ENCODE data around the gene SIL1. TPM values are rescaled to one million over a fixed set of nuclear protein-coding genes. Genes with fewer than 3 reads are reported as not detected.
"Not testable (repeated sequence)": the region's sequence is repeated elsewhere in the genome, so short reads cannot be mapped to it uniquely, and the experiment has no call there.

The SIL1 gene
- total and polyA plus RNA-seq, 2 of the 8 experiments (the other 6 are each of a cell fraction or from before 2014, with no cell fraction given): 8.3 to 12.8 TPM

- H3K27ac ChIP-seq (ENCODE audit: low read depth, low read length); H2BK5ac ChIP-seq (ENCODE audit: low read depth, low read length); H3K9me3 ChIP-seq (ENCODE audit: insufficient read depth in 2 of 2, low read depth in 1 of 2, low read length in 1 of 2); DNase-seq (ENCODE audit: low read depth in 1 of 2, low spot score in 2 of 2); H3K4me2 ChIP-seq (ENCODE audit: insufficient read depth in 1 of 2, low read depth in 2 of 2, low read length in 2 of 2); H2BK12ac ChIP-seq (ENCODE audit: low read depth, low read length); H3K79me1 ChIP-seq (ENCODE audit: low read depth, low read length); FAIRE-seq; H4K91ac ChIP-seq (replicated peaks; ENCODE audit: insufficient read length, low read length); H3K4me1 ChIP-seq (replicated peaks in 1 of 4; ENCODE audit: control insufficient read depth in 3 of 4, insufficient read depth in 4 of 4, low read length in 3 of 4); H2BK20ac ChIP-seq (ENCODE audit: low read length); H3K4me3 ChIP-seq (ENCODE audit: extremely low read depth in 1 of 4, insufficient read depth in 2 of 4, low read depth in 3 of 4, low read length in 4 of 4); H2AK5ac ChIP-seq (ENCODE audit: low read depth, low read length); H3K56ac ChIP-seq (replicated peaks; ENCODE audit: insufficient read length, low read depth, low read length); H3K27me3 ChIP-seq (replicated peaks in 1 of 4; ENCODE audit: control insufficient read depth in 3 of 4, extremely low read depth in 1 of 4, insufficient read depth in 3 of 4, low read length in 3 of 4); H3K14ac ChIP-seq (ENCODE audit: insufficient read length); H2AFZ ChIP-seq (ENCODE audit: low read length); POLR2A ChIA-PET (ENCODE audit: partially characterized antibody); H3K4ac ChIP-seq (replicated peaks; ENCODE audit: insufficient read length, low read depth, low read length); H3K36me3 ChIP-seq (ENCODE audit: control insufficient read depth in 2 of 4, insufficient read depth in 4 of 4, low read length in 3 of 4); H3K23me2 ChIP-seq (ENCODE audit: low read depth, low read length); H3K9ac ChIP-seq (replicated peaks in 1 of 4; ENCODE audit: extremely low read depth in 1 of 4, low read depth in 3 of 4, low read length in 3 of 4); H4K20me1 ChIP-seq (replicated peaks in 1 of 2; ENCODE audit: control insufficient read depth in 1 of 2, insufficient read depth in 2 of 2, low read length in 2 of 2); H3K18ac ChIP-seq (ENCODE audit: extremely low read depth, low read length); H4K5ac ChIP-seq (ENCODE audit: insufficient read length, low read depth, low read length); H3K23ac ChIP-seq (ENCODE audit: insufficient read length); H4K8ac ChIP-seq (ENCODE audit: extremely low read depth, insufficient read depth, low read length); H3K79me2 ChIP-seq (ENCODE audit: control insufficient read depth in 1 of 2, insufficient read depth in 2 of 2, low read length in 2 of 2); H2BK120ac ChIP-seq (replicated peaks; ENCODE audit: low read depth, low read length); H2BK15ac ChIP-seq (ENCODE audit: low read length): not testable (repeated sequence)
- CTCF ChIA-PET (ENCODE audit: partially characterized antibody): interaction anchor here (0.7 to 2.9 kb wide), 4 partner anchors 12 to 208 kb away, joined by 3 to 14 read pairs (median 4); no protein-coding TSS in a partner anchor
- 90% methylated on average over 6 of the region's 8 CpGs; no CpG with 5 or more reads in 1 of the 2 experiments for WGBS, 2 experiments (ENCODE audit: extremely low coverage in 1 of 2, insufficient coverage in 1 of 2, insufficient read length in 1 of 2, insufficient replicate concordance in 2 of 2, low coverage in 1 of 2, low lambda C conversion rate in 2 of 2, missing lambda C conversion rate in 1 of 2)
Measured at GRCh38 chr5:139179778-139180513, 18.2 kb downstream of the SIL1 start.
